Astrocyte (in vitro differentiated cells and primary cell): Measurements from ENCODE around the gene BCL11B.

Source experiments
- EZH2 ChIP-seq: IDR thresholded peaks from 2 replicates; pipeline ENCODE4 v1.6.1; 2012; ENCODE audit warnings: mild to moderate bottlenecking, low read length, inconsistent platforms; ENCODE audit not compliant: insufficient read depth
- TF ChIP-seq, protein P1 (sequence below): IDR thresholded peaks from 2 replicates; pipeline ENCODE4 v1.5.1; 2011; ENCODE audit warnings: low read depth, mild to moderate bottlenecking, inconsistent platforms, low read length, moderate library complexity; ENCODE audit not compliant: insufficient read depth

GRCh38 chr14:99289394-99290189 is 17.6 kb upstream of the BCL11B start:
- TF ChIP-seq, protein P1, sequence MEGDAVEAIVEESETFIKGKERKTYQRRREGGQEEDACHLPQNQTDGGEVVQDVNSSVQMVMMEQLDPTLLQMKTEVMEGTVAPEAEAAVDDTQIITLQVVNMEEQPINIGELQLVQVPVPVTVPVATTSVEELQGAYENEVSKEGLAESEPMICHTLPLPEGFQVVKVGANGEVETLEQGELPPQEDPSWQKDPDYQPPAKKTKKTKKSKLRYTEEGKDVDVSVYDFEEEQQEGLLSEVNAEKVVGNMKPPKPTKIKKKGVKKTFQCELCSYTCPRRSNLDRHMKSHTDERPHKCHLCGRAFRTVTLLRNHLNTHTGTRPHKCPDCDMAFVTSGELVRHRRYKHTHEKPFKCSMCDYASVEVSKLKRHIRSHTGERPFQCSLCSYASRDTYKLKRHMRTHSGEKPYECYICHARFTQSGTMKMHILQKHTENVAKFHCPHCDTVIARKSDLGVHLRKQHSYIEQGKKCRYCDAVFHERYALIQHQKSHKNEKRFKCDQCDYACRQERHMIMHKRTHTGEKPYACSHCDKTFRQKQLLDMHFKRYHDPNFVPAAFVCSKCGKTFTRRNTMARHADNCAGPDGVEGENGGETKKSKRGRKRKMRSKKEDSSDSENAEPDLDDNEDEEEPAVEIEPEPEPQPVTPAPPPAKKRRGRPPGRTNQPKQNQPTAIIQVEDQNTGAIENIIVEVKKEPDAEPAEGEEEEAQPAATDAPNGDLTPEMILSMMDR: no peak
- TF ChIP-seq EZH2: no peak
